Measurements from ENCODE around the gene PIK3CA.
"Not testable (repeated sequence)": the region's sequence is repeated elsewhere in the genome, so short reads cannot be mapped to it uniquely, and the experiment has no call there.

The PIK3CA gene

DNA sequence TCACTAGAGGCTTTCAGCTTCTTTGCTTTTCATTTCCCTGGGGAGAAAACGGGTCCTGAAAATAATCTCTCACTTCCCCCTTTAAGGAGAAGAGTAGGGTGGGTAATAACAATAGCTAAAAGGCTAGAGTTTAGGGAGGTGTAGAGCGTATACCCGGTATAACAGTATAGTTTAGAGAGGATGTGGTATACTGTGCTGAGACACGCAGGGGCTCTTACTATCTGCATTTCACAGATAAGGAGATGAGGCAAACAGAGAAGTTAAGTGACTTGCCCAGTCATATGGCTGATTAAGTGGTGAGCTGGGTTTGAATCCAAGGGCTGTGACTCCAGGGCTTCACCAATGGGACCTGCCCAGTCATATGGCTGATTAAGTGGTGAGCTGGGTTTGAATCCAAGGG is 117.7 kb downstream of the PIK3CA start:
- TF ChIP-seq, protein P1, sequence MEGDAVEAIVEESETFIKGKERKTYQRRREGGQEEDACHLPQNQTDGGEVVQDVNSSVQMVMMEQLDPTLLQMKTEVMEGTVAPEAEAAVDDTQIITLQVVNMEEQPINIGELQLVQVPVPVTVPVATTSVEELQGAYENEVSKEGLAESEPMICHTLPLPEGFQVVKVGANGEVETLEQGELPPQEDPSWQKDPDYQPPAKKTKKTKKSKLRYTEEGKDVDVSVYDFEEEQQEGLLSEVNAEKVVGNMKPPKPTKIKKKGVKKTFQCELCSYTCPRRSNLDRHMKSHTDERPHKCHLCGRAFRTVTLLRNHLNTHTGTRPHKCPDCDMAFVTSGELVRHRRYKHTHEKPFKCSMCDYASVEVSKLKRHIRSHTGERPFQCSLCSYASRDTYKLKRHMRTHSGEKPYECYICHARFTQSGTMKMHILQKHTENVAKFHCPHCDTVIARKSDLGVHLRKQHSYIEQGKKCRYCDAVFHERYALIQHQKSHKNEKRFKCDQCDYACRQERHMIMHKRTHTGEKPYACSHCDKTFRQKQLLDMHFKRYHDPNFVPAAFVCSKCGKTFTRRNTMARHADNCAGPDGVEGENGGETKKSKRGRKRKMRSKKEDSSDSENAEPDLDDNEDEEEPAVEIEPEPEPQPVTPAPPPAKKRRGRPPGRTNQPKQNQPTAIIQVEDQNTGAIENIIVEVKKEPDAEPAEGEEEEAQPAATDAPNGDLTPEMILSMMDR (IDR thresholded peaks at IDR 0.05), result no peak
- TF ChIP-seq ZFX (IDR thresholded peaks at IDR 0.05; ENCODE audit: borderline replicate concordance), result no peak
- no peak overlapping the region for H3K27ac ChIP-seq

DNA sequence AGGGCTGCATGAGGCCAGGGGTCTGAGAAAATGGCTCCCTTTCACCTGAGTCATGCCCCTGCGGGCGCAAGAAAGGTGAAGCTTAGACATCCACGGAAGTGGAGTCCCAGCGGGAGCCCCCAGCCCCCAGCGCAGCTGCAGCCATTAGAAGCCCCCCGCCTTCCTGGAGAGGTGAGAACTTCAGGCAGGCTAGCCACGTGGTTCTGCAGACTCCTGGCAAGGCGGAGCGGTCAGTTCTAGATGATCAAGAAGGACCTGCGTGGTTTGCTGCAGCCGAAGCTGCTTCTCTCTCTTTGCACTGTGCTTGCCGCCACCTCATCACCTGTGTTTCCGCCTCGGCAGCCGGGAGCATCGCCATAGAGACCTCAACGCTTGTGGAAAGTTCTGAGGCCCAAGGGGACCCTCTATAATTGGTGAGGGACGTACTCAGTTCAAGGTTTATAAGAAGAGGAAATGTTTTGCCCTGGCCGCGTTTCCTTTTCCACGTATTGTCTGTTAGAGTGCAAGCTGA is 118.6 kb downstream of the PIK3CA start:
- TF ChIP-seq, protein P1 (IDR thresholded peaks at IDR 0.05), result no peak
- TF ChIP-seq ZFX (IDR thresholded peaks at IDR 0.05; ENCODE audit: borderline replicate concordance), result no peak
- H3K27ac ChIP-seq, result no peak overlapping the region

DNA sequence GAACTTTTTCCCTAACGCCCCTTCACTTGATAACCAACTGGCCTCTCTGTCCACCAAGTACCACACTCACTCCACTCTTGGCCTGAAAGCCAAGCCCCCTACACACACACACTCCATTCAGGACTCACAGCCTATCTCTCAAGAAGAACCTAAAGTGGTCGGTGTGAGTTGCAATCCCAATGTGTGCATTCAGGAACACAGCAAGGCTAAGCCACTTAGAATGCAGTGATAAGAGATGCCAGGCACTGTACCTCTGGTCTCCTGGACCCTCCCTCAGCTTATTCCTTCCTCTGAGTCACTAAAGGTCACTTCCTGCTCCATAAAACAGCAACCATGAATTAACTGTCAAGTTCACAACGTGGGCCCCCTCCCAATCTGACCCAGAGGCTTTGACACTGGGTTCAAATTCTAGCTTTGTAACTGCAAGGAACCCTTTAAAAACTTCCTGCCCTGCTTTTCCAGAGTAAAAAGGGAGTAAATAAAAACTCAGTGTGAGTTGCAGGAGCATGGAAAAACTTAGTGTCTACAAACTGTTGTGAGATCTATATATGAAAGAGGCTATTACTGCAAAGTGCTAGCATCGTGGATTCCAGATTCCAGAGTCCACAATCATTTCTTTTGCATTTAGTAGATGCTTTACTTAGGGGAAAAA is 120.4 kb downstream of the PIK3CA start:
- H3K27ac ChIP-seq, result no peak overlapping the region
- no peak for TF ChIP-seq ZFX (IDR thresholded peaks at IDR 0.05; ENCODE audit: borderline replicate concordance)
- TF ChIP-seq, protein P1 (IDR thresholded peaks at IDR 0.05), result no peak

DNA sequence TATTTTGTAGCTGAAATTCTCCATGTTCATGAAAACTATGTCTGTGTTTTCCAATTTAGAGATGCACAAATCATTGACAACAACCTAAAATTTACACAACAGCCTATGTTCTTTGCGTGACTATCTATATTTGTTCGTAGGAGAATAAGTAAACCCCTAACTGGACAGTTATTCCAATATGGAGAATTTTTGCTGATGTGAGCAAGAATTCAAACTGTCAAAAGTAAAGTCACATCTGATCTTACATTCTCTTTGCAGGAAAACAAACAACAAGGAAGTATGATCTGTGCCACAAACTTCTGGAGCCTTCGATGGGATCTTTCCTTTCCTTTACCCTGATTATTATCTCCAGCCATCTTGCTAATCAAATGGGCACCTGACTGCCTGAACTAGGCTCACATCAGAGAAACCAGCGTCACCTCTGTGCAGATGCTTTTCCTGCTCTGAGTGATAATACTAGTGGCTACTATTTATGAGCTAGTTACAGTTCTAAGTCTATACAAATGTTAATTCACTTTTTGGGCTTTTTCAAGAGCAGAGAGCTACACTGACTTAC is 121.1 kb downstream of the PIK3CA start:
- no peak overlapping the region for H3K27ac ChIP-seq
- TF ChIP-seq, protein P1 (IDR thresholded peaks at IDR 0.05), result no peak
- no peak for TF ChIP-seq ZFX (IDR thresholded peaks at IDR 0.05; ENCODE audit: borderline replicate concordance)

DNA sequence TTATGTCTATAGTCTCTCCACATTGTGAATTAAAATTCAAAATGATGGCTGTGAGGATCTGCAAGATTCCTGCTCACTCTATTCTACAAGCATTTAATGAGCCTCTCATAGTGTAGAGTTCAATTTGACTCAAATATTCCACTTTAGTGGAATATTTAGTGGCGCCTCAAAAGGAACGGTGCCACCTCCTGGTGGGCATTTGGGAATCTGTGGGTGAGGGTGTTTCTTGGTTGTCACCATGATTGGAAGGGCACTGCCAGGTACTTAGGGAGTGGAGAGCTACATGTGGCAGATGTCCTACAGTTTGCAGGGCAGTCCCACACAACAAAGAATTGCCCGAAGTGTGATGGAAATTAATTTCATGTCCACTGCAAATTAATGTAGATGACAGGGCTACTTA is 124.2 kb downstream of the PIK3CA start:
- H3K27ac ChIP-seq, result no peak overlapping the region
- TF ChIP-seq, protein P1 (IDR thresholded peaks at IDR 0.05), result no peak
- no peak for TF ChIP-seq ZFX (IDR thresholded peaks at IDR 0.05; ENCODE audit: borderline replicate concordance)

DNA sequence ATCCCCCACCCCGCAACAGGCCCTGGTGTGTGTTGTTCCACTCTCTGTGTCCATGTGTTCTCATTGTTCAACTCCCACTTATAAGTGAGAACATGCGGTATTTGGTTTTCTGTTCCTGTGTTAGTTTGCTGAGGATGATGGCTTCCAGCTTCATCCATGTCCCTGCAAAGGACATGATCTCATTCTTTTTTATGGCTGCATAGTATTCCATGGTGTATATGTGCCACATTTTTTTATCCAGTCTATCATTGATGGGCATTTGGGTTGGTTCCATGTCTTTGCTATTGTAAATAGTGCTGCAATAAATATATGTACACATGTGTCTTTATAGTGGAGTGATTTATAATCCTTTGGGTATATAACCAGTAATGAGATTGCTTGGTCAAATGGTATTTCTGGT is 126.3 kb downstream of the PIK3CA start:
- H3K27ac ChIP-seq, result not testable (repeated sequence)

DNA sequence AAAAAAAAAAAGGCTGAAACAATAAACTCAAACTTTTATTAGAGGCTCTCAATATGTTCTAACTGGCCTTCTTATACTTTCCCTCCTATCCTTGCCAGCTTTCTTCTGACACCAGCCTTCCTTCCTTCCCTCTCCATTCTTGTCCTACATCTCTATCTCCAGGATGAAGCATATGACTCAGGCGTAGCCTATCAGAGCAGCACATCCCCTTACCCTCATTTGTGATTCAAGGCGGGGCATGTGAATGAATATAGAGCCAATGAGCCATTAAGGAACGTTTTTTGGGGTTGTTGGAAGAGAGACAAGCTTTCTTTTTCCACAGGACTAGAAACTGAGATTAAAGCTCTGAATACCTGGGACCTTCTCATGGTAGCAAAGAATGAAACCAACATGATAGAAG is 127.8 kb downstream of the PIK3CA start:
- H3K27ac ChIP-seq, result no peak overlapping the region
- no peak for TF ChIP-seq ZFX (IDR thresholded peaks at IDR 0.05; ENCODE audit: borderline replicate concordance)
- TF ChIP-seq, protein P1 (IDR thresholded peaks at IDR 0.05), result no peak

Data from 22Rv1 (cell line).